Heart left ventricle (tissue), 16 donors: ENCODE data around the gene DBH. TPM values are rescaled to one million over a fixed set of nuclear protein-coding genes. Genes with fewer than 3 reads are reported as not detected.

Experiments
- ATAC-seq, 4 donors: fragments of 200-7000 bp; cut with Tn5 transposase; one replicate each; pipeline ENCODE4 v1.9.1; 2020 to 2022; ENCODE audit warnings: moderate library complexity in 4 of 4, mild to moderate bottlenecking in 3 of 4, moderate number of reproducible peaks in 1 of 4
- DNase-seq, 5 donors: peaks; one replicate each; pipeline ENCODE4 v3.0.0-alpha.2; 2020
- H3K27ac ChIP-seq, 12 donors: fragments of 200-600 bp; sonication (generic) in 4 of 12; one replicate each; pipeline versions ENCODE4 v1.5.0 to v1.8.0; 2016 to 2022; ENCODE audit warnings: mild to moderate bottlenecking in 2 of 12
- H3K27me3 ChIP-seq, 9 donors: fragments of 200-600 bp; sonication (generic) in 2 of 9; one replicate each; pipeline versions ENCODE4 v1.5.1 to v1.8.0; 2016 to 2022; ENCODE audit warnings: mild to moderate bottlenecking in 3 of 9
- H3K36me3 ChIP-seq, 9 donors: fragments of 200-600 bp; sonication (generic) in 2 of 9; one replicate each; pipeline versions ENCODE4 v1.5.0 to v1.8.0; 2018 to 2022; ENCODE audit warnings: mild to moderate bottlenecking in 2 of 9
- H3K4me1 ChIP-seq, 12 donors: fragments of 200-600 bp; sonication (generic) in 4 of 12; one replicate each; pipeline versions ENCODE4 v1.5.0 to v1.8.0; 2016 to 2022; ENCODE audit warnings: mild to moderate bottlenecking in 3 of 12
- H3K4me3 ChIP-seq, 12 donors: fragments of 200-600 bp; sonication (generic) in 4 of 12; one replicate each; pipeline versions ENCODE4 v1.5.0 to v1.8.0; 2017 to 2022; ENCODE audit warnings: mild to moderate bottlenecking in 9 of 12, moderate library complexity in 4 of 12
- H3K9me3 ChIP-seq, 12 donors: fragments of 200-600 bp; sonication (generic) in 4 of 12; one replicate each; pipeline versions ENCODE4 v1.5.0 to v1.8.0; 2016 to 2022; ENCODE audit warnings: mild to moderate bottlenecking in 1 of 12
- POLR2A ChIP-seq, 2 donors: fragments of 450-650 bp; IDR thresholded peaks; one replicate each; pipeline ENCODE4 v1.6.1; 2017; ENCODE audit warnings: antibody characterized with exemption in 2 of 2, mild to moderate bottlenecking in 2 of 2, moderate library complexity in 2 of 2
- WGBS, 4 donors: extraction: QIAGEN DNeasy Blood & Tissue Kit in 2 of 4; methylation state at CpG; one replicate each; pipeline versions ENCODE4 v1.1.5 to v1.1.7; 2013 to 2018; 5-methylcytosine and 5-hydroxymethylcytosine counted together
- intact Hi-C, 10 donors: fragments of 100-400 bp; cut with DNase I; formaldehyde crosslinking; loops; one replicate each; pipeline versions ENCODE4 v1.11.1 to v1.14.2; 2022
- polyA plus RNA-seq, 2 donors: library from polyadenylated mRNA; stranded (reverse); fragments of 200-250 nt; gene quantifications; one replicate each; pipeline ENCODE4 v1.2.3, GENCODE V29; 2013
- total RNA-seq, 9 donors: library from RNA; depleted of rRNA in 2 of 9; stranded (reverse); fragments of >200 nt in 2 of 9; fragmentation: NEBNext Ultra II Directional in 3 of 9; extraction: Animal tissue kit (Norgen Biotek cat#: 25700) in 3 of 9; gene quantifications; one replicate each; pipeline versions ENCODE4 v1.1.0 to v1.2.4, GENCODE V29; 2016 to 2023
- TF ChIP-seq, protein P1 (sequence below), 12 donors: fragments of 200-600 bp; sonication (generic) in 4 of 12; IDR thresholded peaks; one replicate each; pipeline versions ENCODE4 v1.5.0 to v1.8.0; 2018 to 2022; ENCODE audit warnings: antibody characterized with exemption in 12 of 12, mild to moderate bottlenecking in 5 of 12
- donor health status: ischemic (EF 13 %, LVEDD 7.1; RV severe dilation, severe dysfunction).
- donor health status: healthy with polysubstance abuse.
- donor health status: DM: no; HTN: yes; CAD: no.
- donor health status: DM: no; HTN: no; CAD: no.
- donor health status: ischemic (EF 25% LVEDD 6.9; RV normal size, moderate dysfunction).
- donor health status: ischemic (EF 25% LVEDD 5.7; RV mildly dilated, moderate dysfunction).
- donor health status: healthy.
- donor health status: DM: yes; HTN: yes; CAD: no.
- donor health status: ischemic (EF 35%, LVEDD 5.7; RV mildly dilated, moderate dysfunction).
- donor health status: nonischemic (EF 11% LVEDD 7.7; RV severe dilation, severe dysfunction).
- donor health status: DM: yes; HTN: yes; CAD: no.
- donor health status: PGD.
- donor health status: ischemic (EF 29% LVEDD 5.4; RV normal size, mild dysfunction).
- donor health status: nonischemic (EF 23%, LVEDD 6.1; RV moderate dilation, normal function).

The DBH gene
- total and polyA plus RNA-seq, 11 donors = 0.06 to 0.08 TPM; not detected in 9

DNA sequence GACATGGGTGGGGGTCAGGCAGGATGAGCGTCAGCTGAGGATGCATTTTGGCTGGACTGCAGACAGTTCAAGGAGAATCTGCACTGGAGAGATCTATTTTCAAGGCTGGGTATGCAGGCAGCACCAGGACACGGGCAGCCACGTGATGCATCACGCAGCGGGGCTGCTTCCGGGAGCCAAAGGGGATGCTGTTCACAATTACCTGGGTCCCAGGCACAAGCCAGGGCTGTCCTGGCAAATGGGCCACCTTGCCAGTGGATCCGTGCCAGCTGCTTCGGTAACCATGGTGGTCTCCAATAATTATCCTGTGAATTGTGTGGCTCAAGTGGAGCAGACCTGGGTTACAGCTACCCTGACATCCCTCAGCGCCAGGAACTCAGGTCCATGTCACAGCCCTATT, 17.5 kb downstream of the DBH start:
- Histone ChIP-seq H3K9me3 (no peaks in the 10 kb centered on the region), H3K27me3 (peaks cover 7 to 50% (median 16%) of the 10 kb centered on the region in 9 donors)
- no peak for ATAC-seq

DNA sequence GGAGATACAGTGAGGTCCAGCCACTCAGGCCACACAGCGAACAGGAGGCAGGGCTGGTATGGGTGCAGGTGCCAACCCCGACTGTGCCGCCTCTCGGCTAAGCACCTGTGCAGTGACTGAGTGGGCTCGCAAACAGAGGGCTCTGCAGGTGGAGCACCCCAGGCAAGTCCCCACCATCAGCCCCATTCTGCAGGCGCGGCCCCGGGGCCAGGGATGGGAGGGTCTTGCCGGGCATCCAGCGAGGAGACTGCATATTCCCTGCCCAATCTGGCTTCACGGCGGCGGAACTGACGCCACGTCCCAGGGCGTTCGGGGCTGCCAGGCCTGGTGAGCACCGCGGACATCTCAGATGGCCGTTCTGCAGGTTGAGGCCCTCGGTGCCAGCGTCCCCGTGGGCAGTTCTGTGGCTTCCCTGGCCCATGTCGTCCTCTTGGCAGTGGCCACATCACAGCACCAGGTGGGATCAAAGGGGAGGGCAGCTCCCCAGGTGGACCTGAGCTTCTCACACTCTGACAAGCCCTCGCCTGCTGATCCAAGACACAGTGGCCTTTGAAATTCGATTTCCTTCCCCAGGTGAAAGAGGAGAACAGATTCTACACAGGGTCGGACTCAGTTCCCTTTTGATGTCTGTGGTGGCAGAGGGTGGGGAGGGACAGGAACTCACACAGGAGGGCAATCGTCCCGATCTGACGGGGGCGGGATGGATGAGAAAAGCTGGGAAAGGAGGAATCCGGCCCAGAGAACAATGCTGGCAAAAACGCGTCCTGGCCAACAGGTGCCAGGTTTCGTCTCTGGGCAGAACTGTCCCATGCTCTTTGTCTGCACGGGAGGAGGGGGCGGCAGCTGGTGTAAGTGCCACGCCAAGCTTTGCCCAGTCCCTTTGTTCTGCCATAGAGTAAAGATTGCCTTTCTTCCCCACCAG, 18.8 kb downstream of the DBH start:
- Histone ChIP-seq H3K27ac (no peak overlapping the region), H3K9me3 (no peaks in the 10 kb centered on the region), H3K36me3 (no peaks in the 10 kb centered on the region), H3K4me3 (no peak overlapping the region), H3K27me3 (peaks cover 7 to 62% (median 16%) of the 10 kb centered on the region in 9 donors), H3K4me1 (peaks cover 0 to 17% (median 13%) of the 10 kb centered on the region in 12 donors)
- intact Hi-C loops = loop anchor here in 1 of 10 donors (10.0 kb wide), 1 partner anchor 70 kb away; no protein-coding TSS in a partner anchor
- TF ChIP-seq, protein P1, sequence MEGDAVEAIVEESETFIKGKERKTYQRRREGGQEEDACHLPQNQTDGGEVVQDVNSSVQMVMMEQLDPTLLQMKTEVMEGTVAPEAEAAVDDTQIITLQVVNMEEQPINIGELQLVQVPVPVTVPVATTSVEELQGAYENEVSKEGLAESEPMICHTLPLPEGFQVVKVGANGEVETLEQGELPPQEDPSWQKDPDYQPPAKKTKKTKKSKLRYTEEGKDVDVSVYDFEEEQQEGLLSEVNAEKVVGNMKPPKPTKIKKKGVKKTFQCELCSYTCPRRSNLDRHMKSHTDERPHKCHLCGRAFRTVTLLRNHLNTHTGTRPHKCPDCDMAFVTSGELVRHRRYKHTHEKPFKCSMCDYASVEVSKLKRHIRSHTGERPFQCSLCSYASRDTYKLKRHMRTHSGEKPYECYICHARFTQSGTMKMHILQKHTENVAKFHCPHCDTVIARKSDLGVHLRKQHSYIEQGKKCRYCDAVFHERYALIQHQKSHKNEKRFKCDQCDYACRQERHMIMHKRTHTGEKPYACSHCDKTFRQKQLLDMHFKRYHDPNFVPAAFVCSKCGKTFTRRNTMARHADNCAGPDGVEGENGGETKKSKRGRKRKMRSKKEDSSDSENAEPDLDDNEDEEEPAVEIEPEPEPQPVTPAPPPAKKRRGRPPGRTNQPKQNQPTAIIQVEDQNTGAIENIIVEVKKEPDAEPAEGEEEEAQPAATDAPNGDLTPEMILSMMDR (IDR thresholded peaks at IDR 0.05) = no peak
- no peak for TF ChIP-seq POLR2A (IDR thresholded peaks at IDR 0.05)
- DNase-seq = no peak
- 66 to 72% (median 68%) methylated on average over 24 to 38 of the region's 38 CpGs for WGBS, 4 donors
- no peak for ATAC-seq

More for the DNA sequence above, 17.5 kb downstream of the DBH start:
- no peak overlapping the region for H3K4me3 ChIP-seq
- intact Hi-C loops = loop anchor here in 1 of 10 donors (10.0 kb wide), 1 partner anchor 69 kb away; no protein-coding TSS in a partner anchor
- no peak overlapping the region for H3K27ac ChIP-seq
- DNase-seq = no peak
- H3K4me1 ChIP-seq = peaks cover 0 to 8% (median 5%) of the 10 kb centered on the region in 12 donors
- WGBS, 4 donors = 79 to 83% (median 83%) methylated on average over 9 of the region's 9 CpGs
- TF ChIP-seq POLR2A (IDR thresholded peaks at IDR 0.05) = no peak
- TF ChIP-seq, protein P1 (IDR thresholded peaks at IDR 0.05) = no peak
- H3K36me3 ChIP-seq = no peaks in the 10 kb centered on the region

DNA sequence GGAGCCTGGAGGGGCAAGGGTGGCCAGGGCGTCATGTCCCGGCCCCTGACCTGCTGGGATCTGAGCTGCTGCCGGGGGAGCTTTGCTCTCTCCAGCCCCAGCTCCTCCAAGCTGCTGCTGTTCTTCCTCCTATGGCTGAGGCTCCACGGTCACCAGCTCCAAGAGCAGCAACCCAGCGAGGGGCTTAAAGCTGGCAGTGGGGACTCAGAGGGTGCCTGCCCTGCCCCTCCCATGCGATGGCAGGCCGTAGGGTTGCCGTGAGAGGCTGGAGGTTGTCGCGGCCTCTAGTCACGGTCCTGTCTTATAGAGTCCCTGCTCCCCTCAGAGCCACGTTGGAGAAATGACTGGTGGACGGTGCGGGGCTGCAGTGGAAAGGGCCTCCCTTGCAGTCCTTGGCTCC, 19.5 kb downstream of the DBH start:
- H3K27me3 ChIP-seq = peaks cover 7 to 69% (median 20%) of the 10 kb centered on the region in 9 donors

More for the DNA sequence above, 19.5 kb downstream of the DBH start:
- Histone ChIP-seq H3K27ac (no peak overlapping the region), H3K4me3 (no peak overlapping the region), H3K4me1 (peaks cover 0 to 17% (median 13%) of the 10 kb centered on the region in 12 donors), H3K36me3 (no peaks in the 10 kb centered on the region), H3K9me3 (no peaks in the 10 kb centered on the region)
- no peak for DNase-seq
- 59 to 71% (median 67%) methylated on average over 12 to 14 of the region's 14 CpGs for WGBS, 4 donors
- TF ChIP-seq POLR2A (IDR thresholded peaks at IDR 0.05) = no peak
- TF ChIP-seq, protein P1 (IDR thresholded peaks at IDR 0.05) = no peak
- intact Hi-C loops = loop anchor here in 1 of 10 donors (10.0 kb wide), 1 partner anchor 71 kb away; no protein-coding TSS in a partner anchor
- no peak for ATAC-seq
